Measurements from ENCODE around the gene EFNB2. TPM values are rescaled to one million over a fixed set of nuclear protein-coding genes. Genes with fewer than 3 reads are reported as not detected.

The EFNB2 gene
- total and polyA plus RNA-seq, 9 of the 15 experiments (the other 6 are each of a cell fraction or from before 2014, with no cell fraction given): 0.01 to 0.29 (median 0.18) TPM

- H3K4me3 ChIP-seq: no peak overlapping the region
- no peaks in the 10 kb centered on the region for H3K27me3 ChIP-seq (ENCODE audit: control insufficient read depth in 2 of 2, insufficient read depth in 2 of 2, low read length in 2 of 2)
- H3K4me2 ChIP-seq (ENCODE audit: insufficient read depth, low read length): no peak overlapping the region
- H3K9me3 ChIP-seq (replicated peaks; ENCODE audit: control insufficient read depth, insufficient read depth, low read depth, low read length): no peaks in the 10 kb centered on the region
- intact Hi-C loops (cut with micrococcal nuclease) (no loop called here), in situ Hi-C loops (cut with MboI) (no loop called here)
- H3K79me2 ChIP-seq (ENCODE audit: control insufficient read depth, insufficient read depth, low read length): peaks cover 90% of the 10 kb centered on the region
- H3K36me3 ChIP-seq (ENCODE audit: control insufficient read depth, insufficient read depth, low read length): peaks cover 90% of the 10 kb centered on the region
- no peak overlapping the region for H3K9ac ChIP-seq (ENCODE audit: insufficient read depth in 1 of 2, low read depth in 2 of 2, low read length in 2 of 2)
- no peak overlapping the region for H2AFZ ChIP-seq (ENCODE audit: low read depth, low read length)
- H3K9me1 ChIP-seq (ENCODE audit: control insufficient read depth, insufficient read depth, low read length): no peaks in the 10 kb centered on the region
- DNase-seq (ENCODE audit: extremely low read depth in 1 of 4, low spot score in 3 of 4) (no peak), FAIRE-seq (no peak), ATAC-seq (no peak)
- WGBS (ENCODE audit: insufficient coverage, low coverage, missing lambda C conversion rate): 95% methylated on average over 4 of the region's 4 CpGs
- no TSS peak for BruUV-seq (replicated peaks)
- POLR2A ChIA-PET: interaction anchor here (0.6 to 1.2 kb wide), 2 partner anchors 10 to 1662 kb away, joined by 3 read pairs; no protein-coding TSS in a partner anchor
- CTCF ChIA-PET (ENCODE audit: low intra/inter-chr PET ratio): no interaction called here
- no peaks in the 10 kb centered on the region for H3K4me1 ChIP-seq (replicated peaks in 1 of 2; ENCODE audit: control insufficient read depth in 2 of 2, insufficient read depth in 2 of 2, low read length in 2 of 2)
- H3K27ac ChIP-seq (ENCODE audit: extremely low read depth, low read depth, low read length): no peak overlapping the region
- 0 out of 2 replicates have a peak, but pooled peaks cover 2% of the 10 kb centered on the region for H4K20me1 ChIP-seq (replicated peaks; ENCODE audit: control insufficient read depth, insufficient read depth, low read length)
- no peak for TF ChIP-seq HIVEP1 (CRISPR knock-in tag; IDR thresholded peaks at IDR 0.05)
- TF ChIP-seq THAP12 (CRISPR knock-in tag; IDR thresholded peaks at IDR 0.05): no peak
- no peak for TF ChIP-seq NFYB (IDR thresholded peaks at IDR 0.05; ENCODE audit: extremely low read depth, insufficient read length)
- TF ChIP-seq CC2D1A (IDR thresholded peaks at IDR 0.05): no peak
- no peak for TF ChIP-seq IRF9 (tag; IDR thresholded peaks at IDR 0.05)
- no peak for TF ChIP-seq AFF1 (IDR thresholded peaks at IDR 0.05; ENCODE audit: low read depth in 1 of 2, partially characterized antibody in 2 of 2)
- no peak for TF ChIP-seq CEBPG (CRISPR knock-in tag; IDR thresholded peaks at IDR 0.05)
- no peak for TF ChIP-seq CEBPG (tag; conservative IDR thresholded peaks at IDR 0.05 in 1 of 2, IDR thresholded peaks at IDR 0.05 in 1 of 2)
- no peak for TF ChIP-seq ZKSCAN1 (IDR thresholded peaks at IDR 0.05; ENCODE audit: low read depth, low read length)
- TF ChIP-seq NR3C1 (CRISPR knock-in tag; IDR thresholded peaks at IDR 0.05): no peak
- TF ChIP-seq ZNF239 (CRISPR knock-in tag; IDR thresholded peaks at IDR 0.05): no peak
- TF ChIP-seq WHSC1 (IDR thresholded peaks at IDR 0.05; ENCODE audit: low read length): no peak
- TF ChIP-seq FOXK2 (conservative IDR thresholded peaks at IDR 0.05 in 1 of 2, IDR thresholded peaks at IDR 0.05 in 1 of 2; ENCODE audit: low read depth in 2 of 2): no peak
- TF ChIP-seq ZNF253 (CRISPR knock-in tag; conservative IDR thresholded peaks at IDR 0.05): no peak
- TF ChIP-seq BDP1 (IDR thresholded peaks at IDR 0.05; ENCODE audit: insufficient read depth, insufficient read length): no peak
- no peak for TF ChIP-seq BMI1 (IDR thresholded peaks at IDR 0.05; ENCODE audit: low read length)
Measured at GRCh38 chr13:106555631-106556328, 20.3 kb upstream of the EFNB2 start.

All from K562 (cell line).